Stimulated activated CD4-positive, alpha-beta T cell treated with anti-CD3 and anti-CD28 coated beads, TNF-alpha, amount 100 ng/mL, for 24 hours (primary cell): ENCODE data around the gene GPSM1.

Experiments used
- DNase-seq, 3 experiments: peaks; one replicate each; pipeline ENCODE4 v3.0.0-alpha.2; 2020; ENCODE audit warnings: low read depth in 3 of 3

The GPSM1 gene

DNA sequence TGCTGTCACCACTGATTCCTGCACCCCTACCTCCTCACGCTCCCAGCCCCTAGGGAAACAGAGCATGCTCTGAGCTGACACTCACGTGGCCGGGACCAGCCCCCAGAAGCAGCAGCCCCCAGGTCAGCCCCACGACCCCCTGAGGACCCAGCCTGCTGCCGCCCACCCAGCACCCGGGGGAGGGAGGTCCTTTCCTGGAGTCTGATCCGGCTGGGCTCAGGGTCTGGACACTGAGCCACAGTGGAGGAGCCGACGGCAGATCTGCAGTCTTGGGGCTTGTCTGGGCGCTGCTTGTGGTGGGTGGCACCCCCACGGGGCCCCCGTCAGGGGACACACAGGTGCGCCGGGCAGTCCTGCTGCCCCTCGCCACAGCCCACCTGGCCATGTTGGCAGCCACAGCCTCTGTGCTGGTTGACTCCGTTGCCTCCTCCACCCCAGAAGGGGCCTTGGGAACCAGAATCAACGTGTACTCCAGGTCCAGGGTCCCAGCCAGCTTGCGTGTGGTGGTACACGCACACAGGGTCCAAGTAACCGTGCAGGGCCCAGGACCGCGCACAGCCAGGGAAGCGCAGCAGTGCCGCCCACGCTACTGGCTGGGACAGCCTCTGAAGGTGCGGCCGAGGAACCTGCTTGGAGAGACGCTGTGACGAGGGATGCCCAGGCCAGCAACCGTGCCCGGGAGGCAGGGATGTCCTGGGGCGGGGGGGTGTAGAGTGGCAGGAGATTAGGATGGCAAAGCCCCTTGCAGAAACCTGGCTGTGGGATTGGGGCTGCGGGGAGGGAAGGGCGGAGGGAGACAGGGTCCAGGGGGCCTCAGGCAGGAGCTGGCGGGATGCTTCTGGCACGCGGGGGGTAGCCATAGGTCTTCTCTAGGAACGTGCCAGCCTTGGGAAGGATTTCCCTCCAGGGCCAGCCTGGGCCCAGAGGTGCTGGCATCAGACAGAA, 32.7 kb downstream of the GPSM1 start:
- DNase-seq: no peak

DNA sequence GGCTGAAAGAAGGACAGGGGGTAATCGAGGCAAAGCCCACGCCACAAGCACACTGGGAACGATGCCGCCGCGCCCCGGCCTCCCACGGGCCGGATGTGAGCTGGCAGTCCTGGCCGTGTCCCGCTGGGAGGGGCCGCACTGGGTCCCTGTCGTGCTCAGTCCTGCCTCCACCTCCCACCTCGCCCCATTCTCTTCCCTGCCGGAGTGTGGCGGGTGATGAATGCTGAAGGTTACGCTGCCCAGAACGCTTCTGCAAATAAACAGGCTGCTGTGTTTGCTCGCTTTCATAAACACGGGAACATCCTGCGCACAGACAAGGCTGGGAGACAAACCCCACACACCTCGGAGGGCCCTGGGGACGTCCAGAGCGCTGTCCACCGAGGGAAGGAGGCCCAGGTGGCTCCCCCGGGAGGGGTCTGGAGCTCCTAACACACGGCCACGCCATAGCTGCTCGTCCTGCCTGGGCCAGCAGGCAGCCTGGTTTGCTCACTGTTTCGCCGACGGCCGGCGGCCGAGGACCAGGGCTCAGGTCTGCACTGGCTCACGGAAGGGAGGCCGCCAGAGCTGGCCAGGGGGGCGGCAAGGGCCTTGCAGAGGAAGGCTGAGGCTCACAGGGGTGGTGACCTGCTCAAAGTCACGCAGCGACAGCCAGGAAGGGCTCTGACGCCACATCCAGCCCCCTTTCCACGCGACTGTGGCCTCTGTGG, 33.9 kb downstream of the GPSM1 start:
- no peak for DNase-seq

DNA sequence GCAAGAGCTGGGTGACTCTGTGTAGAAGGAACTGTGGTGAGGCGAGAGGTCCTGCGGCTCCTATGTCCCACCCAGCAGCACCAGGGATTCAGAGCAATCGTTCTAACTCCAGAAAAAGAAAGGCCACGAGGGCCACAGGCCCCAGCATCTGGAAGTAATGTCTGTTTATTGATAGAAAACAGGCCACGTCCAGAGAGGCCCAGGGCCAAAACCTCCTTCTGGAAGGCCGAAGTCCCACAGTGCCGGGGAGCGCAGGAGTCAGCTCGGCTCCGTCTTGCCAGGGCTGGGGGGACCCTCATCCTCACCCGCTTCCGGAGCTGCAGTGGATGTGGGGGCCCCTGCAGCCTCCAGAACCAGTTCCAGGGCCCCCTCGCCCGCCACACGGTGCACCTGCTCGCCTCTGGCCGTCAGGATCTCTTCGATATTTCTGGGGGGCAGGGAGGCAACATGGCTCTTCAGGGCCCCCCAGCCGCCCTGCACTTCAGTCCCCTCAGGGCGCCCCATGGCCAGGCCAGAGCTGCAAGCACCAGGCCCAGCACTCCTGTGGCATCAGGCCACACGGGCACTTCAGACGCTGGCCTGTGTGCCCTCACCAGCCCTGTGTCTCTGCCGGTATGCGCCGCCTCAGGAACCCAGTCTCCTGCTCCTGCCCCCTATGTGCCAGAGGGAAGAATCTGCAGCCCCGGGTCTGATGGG, 34.6 kb downstream of the GPSM1 start:
- no peak for DNase-seq

- DNase-seq: no peak
Measured at GRCh38 chr9:136362450-136362784, 35.1 kb downstream of the GPSM1 start.

DNA sequence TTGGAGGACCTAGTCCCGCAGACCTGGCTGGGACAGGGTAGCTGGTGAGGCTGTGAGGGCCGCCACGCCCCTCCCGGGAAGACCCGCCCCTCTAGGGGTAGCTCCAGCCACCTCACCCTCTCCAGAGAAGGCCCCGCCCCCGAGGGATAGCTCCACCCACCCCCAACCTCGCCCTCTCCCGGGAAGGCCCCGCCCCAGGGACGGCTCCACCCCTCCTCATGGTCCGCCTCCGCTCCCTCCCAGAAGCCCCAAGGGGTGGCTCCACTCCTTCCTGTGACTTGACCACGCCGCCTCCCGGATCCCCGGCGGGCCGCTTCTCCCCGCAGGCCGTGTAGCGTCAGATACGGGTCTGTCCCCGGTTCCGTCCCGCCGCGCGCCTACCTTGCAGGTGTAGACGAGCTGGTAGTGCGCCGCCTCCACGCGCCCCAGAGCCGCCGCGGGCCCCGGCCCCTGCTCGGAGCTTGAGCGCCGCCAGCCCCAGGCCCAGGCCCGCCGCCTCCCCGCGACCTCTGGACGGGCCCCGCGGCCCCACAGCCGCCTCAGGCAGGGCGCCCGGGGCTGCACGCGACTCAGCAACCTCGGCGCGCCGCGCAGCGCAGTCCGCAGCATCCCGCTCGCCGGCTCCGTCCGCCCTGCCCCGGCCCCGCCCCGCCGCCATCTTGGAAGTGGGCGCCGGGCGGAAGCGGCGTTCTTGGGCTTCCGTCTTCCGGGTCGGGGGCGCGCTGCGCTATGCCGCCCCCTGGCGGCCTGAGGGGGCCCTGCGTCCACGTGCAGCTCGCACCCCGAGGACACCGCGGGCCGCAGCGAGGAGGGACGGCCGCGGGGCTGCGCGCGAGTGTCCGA, 36.0 kb downstream of the GPSM1 start, which contains the start of gene DNLZ:
Gene DNLZ (minus strand): TSS at position 639 of the 843 bp plus-strand sequence. CDS start 30 bp downstream, at position 609.
- DNase-seq: peak; percentile 89 to 98 (median 96)

DNA sequence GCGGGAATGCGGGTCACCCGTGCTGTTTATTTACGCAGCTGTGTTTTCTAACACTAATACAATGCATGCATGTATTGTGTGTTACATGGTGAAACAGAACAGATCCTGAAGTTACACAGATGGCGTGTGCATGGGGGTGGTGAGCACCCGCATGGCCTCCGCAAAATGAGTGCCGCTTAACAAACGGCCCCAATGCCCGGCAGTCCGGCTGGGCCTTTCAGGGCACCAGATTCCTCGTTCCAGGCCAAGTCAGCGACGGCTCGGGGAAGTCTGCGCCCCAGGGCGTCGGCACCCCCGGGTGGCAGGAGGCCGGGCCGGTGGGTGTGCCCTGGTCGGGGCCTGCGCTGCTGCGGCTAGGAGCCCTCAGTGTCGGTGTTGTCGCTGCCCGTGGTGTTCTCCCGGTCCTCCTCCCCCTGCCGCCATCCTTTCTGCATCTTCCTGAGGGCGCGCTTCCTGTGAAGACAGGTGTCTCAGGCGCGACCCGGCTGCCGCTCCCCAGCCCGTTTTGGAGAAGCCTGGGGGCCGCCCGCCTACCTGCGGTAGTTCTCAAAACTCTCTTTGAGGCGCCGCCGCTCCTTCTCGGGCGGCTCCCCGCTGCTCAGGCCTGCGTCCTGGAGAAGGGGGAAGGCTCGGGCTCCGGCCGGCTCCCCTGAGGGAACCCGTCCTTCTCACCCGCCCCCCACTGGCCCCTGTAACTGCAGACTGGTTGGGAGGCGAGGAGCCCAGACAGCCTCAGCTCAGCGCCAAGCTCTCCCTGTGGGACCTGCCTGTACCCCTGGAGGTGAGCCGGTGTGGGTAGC, 36.8 kb downstream of the GPSM1 start:
- no peak for DNase-seq

GRCh38 chr9:136364942-136365774, 37.8 kb downstream of the GPSM1 start:
- DNase-seq: no peak

GRCh38 chr9:136365775-136366222, 38.5 kb downstream of the GPSM1 start:
- no peak for DNase-seq

DNA sequence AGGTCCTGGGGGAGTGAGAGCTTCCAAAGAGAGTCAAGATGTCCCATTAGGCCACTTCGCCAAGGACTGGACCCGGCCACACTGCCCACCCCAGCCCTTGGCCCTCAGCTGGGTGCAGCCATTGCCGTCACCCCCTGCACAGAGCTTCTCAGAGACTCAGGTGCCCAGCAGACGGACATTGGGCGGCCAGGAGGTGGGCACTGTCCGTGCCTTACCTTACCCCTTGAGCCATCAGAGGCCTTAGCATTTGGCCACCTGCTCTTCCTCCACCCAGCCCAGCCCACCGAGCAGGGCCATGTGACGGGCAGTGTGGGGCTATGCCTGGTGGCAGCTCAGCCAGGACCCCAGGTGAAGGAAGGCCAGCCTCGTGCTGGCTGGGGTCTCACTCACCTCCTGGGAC, 39.5 kb downstream of the GPSM1 start:
- DNase-seq: no peak

- DNase-seq: no peak
Measured at GRCh38 chr9:136367296-136368145, 40.2 kb downstream of the GPSM1 start.

GRCh38 chr9:136368190-136368589, 40.9 kb downstream of the GPSM1 start:
- no peak for DNase-seq

DNA sequence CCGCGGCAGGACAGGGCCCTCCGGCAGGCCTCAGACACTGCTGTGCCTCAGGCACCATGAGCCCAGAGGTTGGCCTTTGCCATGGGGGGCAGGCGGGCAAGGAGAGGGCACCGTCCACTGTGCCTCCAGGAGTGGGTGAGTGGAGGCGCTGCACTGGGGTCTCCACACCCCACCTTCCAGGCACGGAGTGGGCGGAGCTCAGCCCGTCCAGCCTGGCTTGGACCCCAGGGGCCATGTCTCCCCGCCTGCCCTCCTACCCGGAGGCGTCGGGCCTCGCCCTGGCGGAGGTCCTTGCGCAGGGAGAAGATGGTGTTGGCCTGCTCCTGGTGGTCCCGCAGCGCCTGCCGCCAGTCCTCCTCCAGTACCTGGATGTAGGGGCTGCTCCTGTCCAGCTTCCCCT, 42.7 kb downstream of the GPSM1 start:
- no peak for DNase-seq

- DNase-seq: no peak
Measured at GRCh38 chr9:136370687-136371532, 43.6 kb downstream of the GPSM1 start.

DNA sequence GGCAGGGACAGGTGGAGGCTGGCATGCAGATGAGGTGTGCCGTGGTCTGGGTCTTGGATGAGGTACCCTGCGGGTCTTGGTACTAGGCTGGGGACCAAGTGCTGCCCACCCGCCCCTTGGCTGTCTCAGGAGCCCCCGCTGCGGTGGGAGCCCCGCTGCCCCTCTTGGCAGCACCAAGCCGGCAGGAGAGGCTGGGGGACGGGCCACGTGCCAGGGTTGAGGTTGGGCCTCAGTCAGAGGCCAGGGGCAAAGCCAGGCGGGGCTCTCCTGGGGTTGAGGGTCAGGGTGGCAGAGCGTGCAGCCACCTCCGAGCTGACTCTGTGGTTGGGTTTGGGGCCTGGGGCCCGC, 44.2 kb downstream of the GPSM1 start:
- no peak for DNase-seq

DNA sequence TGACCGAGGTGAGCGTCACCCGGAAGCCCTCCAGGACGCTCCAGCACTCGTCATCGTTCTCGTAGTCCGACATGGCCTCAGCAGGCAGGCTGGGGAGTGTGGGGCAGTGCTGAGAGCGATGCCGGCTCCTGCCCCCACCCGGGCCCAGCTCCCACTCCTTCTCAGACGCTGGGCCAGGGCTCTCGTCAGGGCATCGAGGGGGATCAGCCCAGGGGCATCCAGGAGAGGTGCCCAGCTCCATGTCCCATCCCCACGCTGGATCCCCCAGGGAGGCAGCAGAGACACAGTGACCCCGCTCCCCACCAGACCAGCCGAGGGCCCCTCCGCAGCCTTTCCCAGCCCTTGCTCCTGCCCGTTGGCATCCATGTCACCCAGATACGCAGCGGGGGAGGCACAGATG, 44.7 kb downstream of the GPSM1 start:
- DNase-seq: no peak

DNA sequence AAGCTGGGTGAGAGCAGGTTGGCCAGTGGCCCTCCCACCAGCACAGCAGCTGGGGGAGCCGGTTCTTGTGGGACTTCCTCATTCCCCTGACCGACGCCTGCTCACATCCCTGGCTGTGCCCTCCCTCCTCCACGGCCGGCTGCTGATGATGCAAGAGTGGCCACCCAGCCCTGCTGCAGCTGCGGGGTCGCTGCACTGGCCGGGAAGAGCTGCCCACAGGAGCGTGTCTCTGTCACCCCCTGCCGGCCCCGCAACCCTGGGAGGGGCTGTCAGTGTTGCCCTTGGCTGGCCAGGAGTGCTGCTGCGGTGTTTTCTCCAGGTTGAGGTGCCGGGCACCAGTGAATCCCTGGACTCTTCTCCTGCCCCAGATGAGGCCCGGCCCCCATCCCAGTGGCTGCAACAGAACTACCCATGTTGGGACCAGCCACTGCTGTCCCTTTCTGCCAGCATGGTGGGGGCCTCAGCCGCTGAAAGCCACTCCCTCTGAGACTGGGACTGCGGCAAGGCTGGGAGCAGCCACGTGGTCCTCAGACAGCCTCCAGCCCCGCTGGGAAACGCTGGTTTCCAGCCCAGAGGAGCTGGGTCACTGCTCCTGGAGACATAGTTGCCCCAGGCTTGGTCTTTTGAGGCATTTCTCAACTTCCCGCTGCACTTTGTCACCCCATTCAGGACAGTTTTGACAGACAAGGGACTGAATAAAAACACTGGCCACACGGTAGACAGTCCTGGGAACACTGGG, 45.4 kb downstream of the GPSM1 start:
- DNase-seq: no peak
